ENCODE measurements around the gene TM9SF1. TPM values are rescaled to one million over a fixed set of nuclear protein-coding genes. Genes with fewer than 3 reads are reported as not detected.

TM9SF1 gene
- total and polyA plus RNA-seq, 2 of the 13 experiments (the other 11 are each of a cell fraction or from before 2014, with no cell fraction given), result 83.2 to 110 TPM

GRCh38 chr14:24188251-24189058 is 6.8 kb downstream of the TM9SF1 start, which contains the start of gene IPO4 (continued):
- TF ChIP-seq, protein P1, sequence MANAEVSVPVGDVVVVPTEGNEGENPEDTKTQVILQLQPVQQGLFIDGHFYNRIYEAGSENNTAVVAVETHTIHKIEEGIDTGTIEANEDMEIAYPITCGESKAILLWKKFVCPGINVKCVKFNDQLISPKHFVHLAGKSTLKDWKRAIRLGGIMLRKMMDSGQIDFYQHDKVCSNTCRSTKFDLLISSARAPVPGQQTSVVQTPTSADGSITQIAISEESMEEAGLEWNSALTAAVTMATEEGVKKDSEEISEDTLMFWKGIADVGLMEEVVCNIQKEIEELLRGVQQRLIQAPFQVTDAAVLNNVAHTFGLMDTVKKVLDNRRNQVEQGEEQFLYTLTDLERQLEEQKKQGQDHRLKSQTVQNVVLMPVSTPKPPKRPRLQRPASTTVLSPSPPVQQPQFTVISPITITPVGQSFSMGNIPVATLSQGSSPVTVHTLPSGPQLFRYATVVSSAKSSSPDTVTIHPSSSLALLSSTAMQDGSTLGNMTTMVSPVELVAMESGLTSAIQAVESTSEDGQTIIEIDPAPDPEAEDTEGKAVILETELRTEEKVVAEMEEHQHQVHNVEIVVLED (CRISPR knock-in tag; IDR thresholded peaks at IDR 0.05; ENCODE audit: borderline replicate concordance), result peak; percentile 91; the same call in 1 of the 2 replicates
- TF ChIP-seq PRMT3 (CRISPR knock-in tag; IDR thresholded peaks at IDR 0.05; ENCODE audit: borderline replicate concordance, low read depth) (no peak), KAT7 (CRISPR knock-in tag; IDR thresholded peaks at IDR 0.05; ENCODE audit: borderline replicate concordance) (peak; percentile 99), ZNF598 (CRISPR knock-in tag; IDR thresholded peaks at IDR 0.05; ENCODE audit: borderline replicate concordance) (peak; percentile 99), POGK (CRISPR knock-in tag; conservative IDR thresholded peaks at IDR 0.05) (peak; percentile 98), ZNF780A (CRISPR knock-in tag; IDR thresholded peaks at IDR 0.05) (no peak), ZNF781 (CRISPR knock-in tag; IDR thresholded peaks at IDR 0.05; ENCODE audit: borderline replicate concordance, not compliant biosample characterization) (peak; percentile 97), ZNF292 (CRISPR knock-in tag; IDR thresholded peaks at IDR 0.05; ENCODE audit: borderline replicate concordance, low read depth) (peak; percentile 78; the same call in 1 of the 2 replicates), PAXIP1 (CRISPR knock-in tag; conservative IDR thresholded peaks at IDR 0.05) (peak; percentile 83), BRD4 (CRISPR knock-in tag; IDR thresholded peaks at IDR 0.05) (peak; percentile 95), ZBTB46 (CRISPR knock-in tag; IDR thresholded peaks at IDR 0.05; ENCODE audit: borderline replicate concordance) (peak; percentile 83), ZNF607 (CRISPR knock-in tag; IDR thresholded peaks at IDR 0.05; ENCODE audit: borderline replicate concordance) (peak; percentile 91), ZSCAN31 (CRISPR knock-in tag; IDR thresholded peaks at IDR 0.05; ENCODE audit: low read depth) (peak; percentile 99), HNF4A (CRISPR knock-in tag; IDR thresholded peaks at IDR 0.05) (peak; percentile 71)
- TF ChIP-seq, protein P2, sequence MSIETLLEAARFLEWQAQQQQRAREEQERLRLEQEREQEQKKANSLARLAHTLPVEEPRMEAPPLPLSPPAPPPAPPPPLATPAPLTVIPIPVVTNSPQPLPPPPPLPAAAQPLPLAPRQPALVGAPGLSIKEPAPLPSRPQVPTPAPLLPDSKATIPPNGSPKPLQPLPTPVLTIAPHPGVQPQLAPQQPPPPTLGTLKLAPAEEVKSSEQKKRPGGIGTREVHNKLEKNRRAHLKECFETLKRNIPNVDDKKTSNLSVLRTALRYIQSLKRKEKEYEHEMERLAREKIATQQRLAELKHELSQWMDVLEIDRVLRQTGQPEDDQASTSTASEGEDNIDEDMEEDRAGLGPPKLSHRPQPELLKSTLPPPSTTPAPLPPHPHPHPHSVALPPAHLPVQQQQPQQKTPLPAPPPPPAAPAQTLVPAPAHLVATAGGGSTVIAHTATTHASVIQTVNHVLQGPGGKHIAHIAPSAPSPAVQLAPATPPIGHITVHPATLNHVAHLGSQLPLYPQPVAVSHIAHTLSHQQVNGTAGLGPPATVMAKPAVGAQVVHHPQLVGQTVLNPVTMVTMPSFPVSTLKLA (IDR thresholded peaks at IDR 0.05), result peak; percentile 100
